GM21529 (cell line): Measurements from ENCODE around the gene COMMD10.

Experiments
- ATAC-seq: cut with Tn5 transposase; IDR thresholded peaks from one replicate; pipeline ENCODE4 v1.9.1; 2021; ENCODE audit not compliant: unreplicated experiment

COMMD10 gene

GRCh38 chr5:116209166-116209565 lies 124.3 kb downstream of the COMMD10 start:
- ATAC-seq: no peak

- ATAC-seq: no peak
Observed at GRCh38 chr5:116212225-116212624, 127.4 kb downstream of the COMMD10 start.

GRCh38 chr5:116216246-116216645 lies 131.4 kb downstream of the COMMD10 start:
- no peak for ATAC-seq

GRCh38 chr5:116225281-116225922 lies 140.6 kb downstream of the COMMD10 start:
- ATAC-seq: no peak

- no peak for ATAC-seq
Observed at GRCh38 chr5:116229131-116229689, 144.4 kb downstream of the COMMD10 start.

GRCh38 chr5:116231288-116231687 lies 146.5 kb downstream of the COMMD10 start:
- no peak for ATAC-seq

- ATAC-seq: no peak
Observed at GRCh38 chr5:116234681-116235080, 149.9 kb downstream of the COMMD10 start.

DNA sequence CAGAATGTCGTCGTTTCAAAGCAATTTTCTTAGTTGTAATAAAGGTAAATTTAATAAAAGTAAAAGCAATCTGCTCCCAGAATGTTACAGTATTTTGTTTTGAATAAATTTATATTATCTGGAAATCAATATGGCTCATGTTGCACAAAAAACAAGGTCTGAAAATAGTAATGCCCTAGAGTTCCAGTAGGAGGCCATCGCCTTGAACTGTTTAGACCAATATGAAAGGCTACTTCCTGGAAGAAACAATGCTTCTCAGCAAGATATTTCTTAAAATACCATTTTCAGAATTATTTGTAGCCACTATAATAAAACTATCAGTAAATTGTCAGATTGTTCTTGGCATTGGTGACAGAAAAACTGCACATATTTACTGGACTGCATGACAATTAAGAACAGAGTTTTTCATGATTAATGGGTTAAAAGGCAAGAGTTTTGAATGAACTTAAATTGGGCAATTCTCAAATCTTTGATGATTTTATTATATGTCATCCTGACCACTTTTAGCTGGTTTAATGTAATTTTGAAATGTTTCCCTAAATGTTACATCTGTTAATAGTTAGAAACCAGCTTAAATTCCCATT lies 153.2 kb downstream of the COMMD10 start:
- ATAC-seq: no peak

DNA sequence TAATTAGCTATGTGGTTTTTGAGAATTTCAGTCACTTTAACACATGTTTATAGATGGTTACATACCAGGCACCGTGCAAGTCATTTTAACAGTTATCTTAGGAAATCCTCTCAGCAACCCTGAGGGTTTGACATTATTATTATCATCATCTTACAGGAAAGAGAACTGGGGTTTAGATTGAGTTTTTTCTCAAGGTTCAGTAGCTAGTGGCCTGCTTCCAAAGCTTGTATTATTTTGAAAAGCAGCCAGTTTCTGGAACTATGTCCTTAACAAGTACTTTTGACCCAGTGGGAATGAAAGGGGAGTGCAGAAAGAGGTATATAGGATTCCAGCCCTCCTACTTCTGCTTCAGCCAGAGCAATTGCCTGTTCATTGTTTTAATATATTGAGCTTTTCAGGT lies 157.5 kb downstream of the COMMD10 start:
- ATAC-seq: no peak

DNA sequence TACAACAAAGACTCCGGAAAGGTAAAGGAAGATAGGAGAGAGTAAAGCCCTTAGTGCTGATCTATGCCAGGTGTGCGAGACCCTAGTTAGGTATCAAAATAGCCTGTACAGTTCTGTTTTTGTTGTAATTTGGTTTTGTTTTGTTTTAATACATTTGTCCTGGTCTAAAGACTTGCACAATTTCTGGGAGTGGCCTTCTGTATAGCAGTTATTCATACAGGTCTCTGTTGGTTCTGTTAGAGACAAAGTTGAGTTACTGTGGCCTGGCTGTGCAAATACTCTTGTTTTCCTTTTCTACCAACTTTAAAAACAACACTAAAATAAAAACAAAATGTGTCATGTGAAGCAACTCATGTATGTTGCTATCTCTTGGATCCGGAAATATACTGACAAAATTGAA lies 163.6 kb downstream of the COMMD10 start:
- no peak for ATAC-seq

DNA sequence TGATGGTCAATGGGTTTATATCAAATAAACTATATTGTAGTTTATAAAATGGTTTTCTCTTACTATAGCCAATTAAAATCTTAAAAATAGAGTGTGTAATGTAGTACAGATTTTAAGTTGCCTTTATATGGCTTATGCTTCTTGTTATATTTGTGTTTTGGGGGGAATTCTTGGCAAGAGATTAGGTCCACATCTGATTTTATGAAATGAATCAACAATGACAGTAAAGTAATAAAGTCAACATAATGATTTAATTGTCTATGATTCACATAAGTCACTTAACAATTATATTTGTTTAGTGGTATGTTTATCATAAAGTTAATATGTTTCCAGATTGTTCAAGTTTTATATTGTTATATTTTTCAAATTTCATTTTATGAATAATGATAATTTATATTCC lies 164.8 kb downstream of the COMMD10 start:
- no peak for ATAC-seq

DNA sequence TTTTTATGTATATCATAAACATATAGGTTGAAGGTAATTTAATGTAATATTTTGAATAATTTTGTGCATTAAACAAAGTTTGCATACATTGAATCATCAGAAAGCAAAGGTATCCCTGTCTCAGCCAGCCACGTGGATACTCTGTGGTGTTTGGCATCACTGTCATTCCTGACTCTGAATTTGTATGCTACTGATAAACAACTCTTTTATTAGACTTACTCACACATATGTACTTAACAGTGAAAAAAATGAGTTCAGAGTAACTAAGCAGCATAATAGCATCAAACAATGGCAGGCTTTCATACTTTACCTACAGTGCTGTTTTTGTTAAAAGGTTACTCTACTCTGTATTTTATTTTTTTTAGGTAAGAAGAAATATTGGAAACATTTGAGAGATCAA lies 171.9 kb downstream of the COMMD10 start:
- no peak for ATAC-seq

- no peak for ATAC-seq
Observed at GRCh38 chr5:116265471-116265870, 180.6 kb downstream of the COMMD10 start.

- peak; percentile 48 for ATAC-seq
Observed at GRCh38 chr5:116271446-116272025, 186.7 kb downstream of the COMMD10 start.

DNA sequence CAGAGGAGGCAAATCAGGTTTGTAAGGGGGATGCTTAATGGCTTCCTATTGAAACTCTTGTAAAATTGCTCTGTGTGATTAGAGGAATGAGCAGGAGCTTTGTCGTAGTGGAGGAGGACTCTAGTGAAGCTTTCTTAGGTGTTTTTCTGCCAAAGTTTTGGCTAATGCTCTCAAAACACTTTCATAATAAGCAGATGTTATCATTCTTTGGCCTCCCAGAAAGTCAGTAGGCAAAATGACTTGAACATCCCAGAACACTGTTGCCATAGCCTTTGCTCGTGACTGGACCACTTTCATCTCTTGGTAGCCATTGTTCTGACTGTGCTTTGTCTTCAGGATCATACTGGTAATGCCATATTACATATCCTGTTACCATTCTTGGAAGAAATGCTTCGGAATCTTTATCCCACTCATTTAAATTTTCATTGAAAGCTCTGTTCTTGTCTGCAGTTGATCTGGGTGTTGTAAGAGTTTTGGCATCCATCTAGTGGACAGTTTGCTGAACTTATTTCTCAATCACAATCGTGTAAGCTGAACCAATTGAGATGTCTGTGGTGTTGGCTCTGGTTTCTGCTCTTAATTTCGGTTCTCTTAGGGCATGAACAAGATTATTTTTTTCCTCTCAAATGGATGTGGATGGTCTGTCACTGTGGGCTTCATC lies 187.6 kb downstream of the COMMD10 start:
- no peak for ATAC-seq

DNA sequence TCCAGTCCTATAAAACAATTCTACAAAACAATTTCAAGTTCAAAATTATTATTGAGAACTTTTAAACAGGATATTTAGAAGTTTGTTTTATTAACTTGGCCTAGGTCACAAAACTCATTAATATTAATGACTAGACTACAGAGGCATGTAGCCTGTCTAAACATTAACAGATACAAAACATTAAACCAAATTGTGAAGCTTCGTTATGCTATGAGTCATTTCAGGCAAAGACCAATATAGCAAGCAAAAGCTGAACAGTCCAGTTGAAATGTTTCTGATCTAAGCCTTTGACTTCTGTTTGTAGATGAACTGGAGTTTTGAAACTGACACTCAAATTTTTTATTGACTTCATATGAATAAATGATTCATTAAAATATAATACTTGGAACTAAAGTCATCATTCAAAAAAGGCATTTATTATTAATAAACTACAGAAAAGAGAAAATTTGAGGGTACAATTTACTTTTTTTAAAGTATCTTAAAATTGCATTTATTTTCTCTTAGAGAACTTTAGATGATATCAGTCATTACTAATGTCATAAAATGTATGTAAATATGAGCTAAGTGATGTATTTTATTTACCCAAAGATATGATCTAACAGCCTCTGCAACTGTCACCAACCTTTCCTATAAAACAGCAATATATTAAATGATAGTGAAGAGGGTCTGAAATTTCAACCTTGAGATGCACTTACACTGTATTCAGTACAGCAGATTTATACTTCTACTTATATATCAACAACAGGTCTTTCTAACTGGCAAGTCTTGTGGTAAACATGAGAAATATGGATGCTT lies 188.8 kb downstream of the COMMD10 start:
- ATAC-seq: peak; percentile 94

DNA sequence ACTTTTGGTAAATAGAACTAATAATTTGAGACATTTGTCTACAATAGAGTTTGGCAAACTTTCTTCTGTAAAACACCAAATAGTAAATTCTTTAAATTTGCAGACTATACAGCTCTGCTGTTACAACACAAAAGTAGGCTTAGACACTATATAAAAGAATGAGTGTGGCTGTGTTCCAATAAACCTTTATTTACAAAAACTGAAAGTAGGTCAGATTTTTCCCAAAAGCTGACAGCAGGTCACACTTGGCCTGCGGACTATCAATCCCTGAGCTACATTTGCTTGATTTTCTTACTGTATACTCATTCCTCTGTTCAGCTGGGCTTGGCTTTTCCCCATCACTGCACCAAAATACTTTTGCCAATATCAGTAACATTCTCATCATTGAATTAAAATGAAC lies 189.4 kb downstream of the COMMD10 start:
- ATAC-seq: no peak

DNA sequence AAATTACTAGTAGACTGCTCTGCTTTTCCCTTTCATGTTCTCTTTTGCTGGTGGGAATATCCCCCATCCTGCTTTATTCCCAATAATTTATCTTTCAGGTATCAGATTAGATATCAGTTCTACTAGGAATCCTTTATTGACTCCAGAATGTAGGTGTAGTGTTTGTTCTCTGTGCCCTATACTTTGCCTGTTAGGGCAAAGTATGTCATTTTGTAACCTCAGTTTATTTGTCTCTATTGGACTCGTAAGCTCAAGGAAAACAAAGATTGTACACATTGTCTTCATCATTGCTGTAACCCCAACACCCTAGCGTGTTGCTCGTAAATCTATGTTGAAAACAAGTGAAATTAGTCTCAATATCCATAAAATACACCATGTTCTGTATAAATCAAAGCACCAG lies 190.5 kb downstream of the COMMD10 start:
- ATAC-seq: no peak

GRCh38 chr5:116276952-116277351 lies 192.1 kb downstream of the COMMD10 start:
- ATAC-seq: no peak

- ATAC-seq: no peak
Observed at GRCh38 chr5:116280149-116280803, 195.5 kb downstream of the COMMD10 start.

- no peak for ATAC-seq
Observed at GRCh38 chr5:116281309-116281708, 196.5 kb downstream of the COMMD10 start.
